OCI-LY3 (cell line): Measurements from ENCODE around the gene LIPC.

ENCODE experiments used
- H2AFZ ChIP-seq: fragments of 200-600, 300-600 bp; shearing (Covaris generic); 2 replicates; pipeline ENCODE4 v1.6.0; 2014; ENCODE audit warnings: antibody characterized with exemption, low read depth, low read length
- H3K27ac ChIP-seq: fragments of 200-600, 300-600 bp; sonication (generic); 2 replicates; pipeline ENCODE4 v1.5.1; 2014; ENCODE audit warnings: mild to moderate bottlenecking, low read length, moderate library complexity, mixed read lengths
- H3K27me3 ChIP-seq: fragments of 200-600, 300-600 bp; sonication (generic); 2 replicates; pipeline ENCODE4 v1.6.1; 2014; ENCODE audit warnings: low read depth, low read length, mixed read lengths
- H3K36me3 ChIP-seq: fragments of 200-600, 300-600 bp; sonication (generic); replicated peaks from 2 replicates; pipeline ENCODE3; 2014; ENCODE audit warnings: low read depth, low read length, mixed read lengths
- H3K4me1 ChIP-seq: fragments of 300-600, 200-600 bp; sonication (generic); 2 replicates; pipeline ENCODE4 v1.6.1; 2014; ENCODE audit warnings: low read length, mixed read lengths
- H3K4me2 ChIP-seq: fragments of 200-600, 300-600 bp; sonication (generic); 2 replicates; pipeline ENCODE4 v1.6.1; 2014; ENCODE audit warnings: low read length, mixed read lengths
- H3K4me3 ChIP-seq: fragments of 300-600, 200-600 bp; sonication (generic); 2 replicates; pipeline ENCODE4 v1.5.1; 2014; ENCODE audit warnings: antibody characterized with exemption, mild to moderate bottlenecking, low read length, moderate library complexity
- H3K79me2 ChIP-seq: fragments of 300-600, 200-600 bp; shearing (Covaris generic); 2 replicates; pipeline ENCODE4 v1.6.1; 2014; ENCODE audit warnings: mild to moderate bottlenecking, low read length, mixed read lengths
- H3K9ac ChIP-seq: fragments of 300-600, 200-600 bp; shearing (Covaris generic); 2 replicates; pipeline ENCODE4 v1.6.0; 2014; ENCODE audit warnings: mild to moderate bottlenecking, low read length, moderate library complexity
- H3K9me3 ChIP-seq: fragments of 200-600, 300-600 bp; shearing (Covaris generic); 2 replicates; pipeline ENCODE4 v1.6.1; 2014; ENCODE audit warnings: low read length, mixed read lengths; ENCODE audit not compliant: insufficient read depth
- H4K20me1 ChIP-seq: fragments of 200-600, 300-600 bp; sonication (generic); 2 replicates; pipeline ENCODE4 v1.6.1; 2016; ENCODE audit warnings: low read length, mixed read lengths; ENCODE audit not compliant: insufficient read depth
- CTCF ChIP-seq: fragments of 200-600, 300-600 bp; sonication (generic); IDR thresholded peaks from 2 replicates; pipeline ENCODE4 v1.5.1; 2014; ENCODE audit warnings: antibody characterized with exemption, low read length, low read depth
- EZH2phosphoT487 ChIP-seq: fragments of 200-600 bp; shearing (Covaris generic); IDR thresholded peaks from 2 replicates; pipeline ENCODE4 v1.6.1; 2018; ENCODE audit warnings: antibody characterized with exemption, mixed run types, low read depth

The LIPC gene

GRCh38 chr15:58582160-58582559 is 150.4 kb downstream of the LIPC start:
- Histone ChIP-seq H3K4me3 (no peak overlapping the region), H3K79me2 (no peaks in the 10 kb centered on the region), H3K9ac (no peak overlapping the region), H3K4me1 (0 out of 2 replicates have a peak, but pooled peaks cover 3% of the 10 kb centered on the region), H3K27me3 (no peaks in the 10 kb centered on the region), H4K20me1 (no peaks in the 10 kb centered on the region), H3K9me3 (no peaks in the 10 kb centered on the region), H3K27ac (no peak overlapping the region), H2AFZ (no peak overlapping the region), H3K4me2 (no peak overlapping the region), H3K36me3 (no peaks in the 10 kb centered on the region)
- TF ChIP-seq CTCF = no peak

DNA sequence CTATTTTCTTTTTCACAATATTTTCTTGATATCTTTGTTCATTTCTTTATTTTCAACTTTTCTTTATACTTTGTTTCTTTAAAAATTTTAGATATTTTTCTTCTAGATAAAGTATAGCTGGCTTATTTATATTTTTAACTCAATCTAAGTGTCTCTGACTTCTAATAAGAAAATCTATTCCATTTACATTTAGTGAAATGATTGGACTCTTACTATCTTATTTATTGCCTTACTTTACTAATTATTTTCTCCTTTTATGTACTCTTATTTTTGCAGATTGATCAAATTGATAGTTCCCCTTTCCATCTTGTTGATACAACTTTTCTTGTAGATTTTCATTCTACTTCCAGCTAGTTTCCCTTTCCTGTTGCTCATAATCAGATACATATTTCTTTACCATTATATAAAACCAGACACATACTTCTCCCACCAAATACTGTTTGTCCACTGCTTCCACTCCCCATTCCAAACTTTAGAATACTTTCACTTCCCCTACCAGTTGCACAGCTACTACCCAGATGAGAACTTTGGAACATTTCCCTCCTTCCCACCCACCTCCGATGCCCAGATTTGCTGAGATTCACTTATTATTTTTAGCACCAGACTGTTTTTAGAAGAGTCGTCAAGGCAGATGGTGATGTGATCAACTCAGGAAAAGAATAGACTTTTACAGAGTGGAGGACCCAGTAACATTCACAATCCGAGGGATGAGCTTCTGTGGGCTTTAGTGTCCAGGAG is 151.5 kb downstream of the LIPC start:
- 0 out of 2 replicates have a peak, but pooled peaks cover 3% of the 10 kb centered on the region for H3K4me1 ChIP-seq
- no peak overlapping the region for H3K4me3 ChIP-seq
- H3K27me3 ChIP-seq = no peaks in the 10 kb centered on the region
- H3K9me3 ChIP-seq = no peaks in the 10 kb centered on the region
- no peaks in the 10 kb centered on the region for H3K36me3 ChIP-seq
- H3K4me2 ChIP-seq = no peak overlapping the region
- no peaks in the 10 kb centered on the region for H3K79me2 ChIP-seq
- no peaks in the 10 kb centered on the region for H4K20me1 ChIP-seq
- no peak overlapping the region for H3K27ac ChIP-seq
- TF ChIP-seq EZH2phosphoT487 (no peak), CTCF (no peak)
- H3K9ac ChIP-seq = no peak overlapping the region
- H2AFZ ChIP-seq = no peak overlapping the region

DNA sequence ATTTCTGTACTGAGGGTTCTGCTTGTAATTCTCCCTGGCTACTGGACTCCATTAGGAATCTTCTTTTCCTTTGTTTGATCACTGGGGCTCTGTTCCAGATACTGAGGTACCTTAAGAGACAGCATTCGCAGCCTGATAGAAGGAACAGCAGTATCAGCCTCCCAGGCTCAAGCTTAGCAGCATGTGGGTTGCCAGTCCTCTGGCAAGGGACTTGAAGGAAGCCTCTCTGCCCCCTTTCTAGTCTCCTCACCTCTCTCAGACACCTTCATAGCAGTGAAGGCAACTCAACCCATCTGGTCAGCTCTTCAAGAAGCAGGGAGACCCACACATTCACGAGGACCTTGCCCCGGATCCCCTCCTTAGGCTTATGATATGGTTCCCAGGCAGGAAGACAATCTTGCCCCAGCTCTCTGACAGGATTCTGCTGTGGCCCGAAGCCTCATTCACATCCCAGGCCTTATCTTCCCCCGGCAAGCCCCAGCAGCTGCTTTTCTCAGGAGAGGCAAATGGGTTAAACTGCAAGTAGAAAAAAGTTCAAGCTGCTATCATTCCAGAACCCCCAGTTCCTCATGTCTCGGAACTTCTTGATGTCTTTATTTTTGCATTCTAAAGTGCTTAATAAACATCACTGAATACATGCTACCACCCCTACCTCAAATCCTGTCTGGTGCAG is 153.1 kb downstream of the LIPC start:
- Histone ChIP-seq H3K4me2 (no peak overlapping the region), H3K79me2 (no peaks in the 10 kb centered on the region), H3K4me3 (no peak overlapping the region), H3K9me3 (no peaks in the 10 kb centered on the region), H3K27ac (no peak overlapping the region), H3K27me3 (no peaks in the 10 kb centered on the region), H4K20me1 (no peaks in the 10 kb centered on the region), H3K4me1 (0 out of 2 replicates have a peak, but pooled peaks cover 3% of the 10 kb centered on the region), H2AFZ (no peak overlapping the region), H3K9ac (no peak overlapping the region), H3K36me3 (no peaks in the 10 kb centered on the region)
- TF ChIP-seq CTCF = no peak
- TF ChIP-seq EZH2phosphoT487 = no peak

- no peak for TF ChIP-seq CTCF
- TF ChIP-seq EZH2phosphoT487 = no peak
- Histone ChIP-seq H3K4me1 (0 out of 2 replicates have a peak, but pooled peaks cover 3% of the 10 kb centered on the region), H3K36me3 (no peaks in the 10 kb centered on the region), H3K9me3 (no peaks in the 10 kb centered on the region), H2AFZ (no peak overlapping the region), H3K4me2 (no peak overlapping the region), H3K9ac (no peak overlapping the region), H3K27me3 (no peaks in the 10 kb centered on the region), H3K79me2 (no peaks in the 10 kb centered on the region), H3K27ac (no peak overlapping the region), H3K4me3 (no peak overlapping the region), H4K20me1 (no peaks in the 10 kb centered on the region)
Measured at GRCh38 chr15:58585693-58586443, 154.1 kb downstream of the LIPC start.
